D721Med (cell line): ENCODE results near the gene PTPRG.

ENCODE experiments used
- DNase-seq: peaks from one replicate; pipeline ENCODE4 v3.0.0; 2011; ENCODE audit warnings: low spot score; ENCODE audit not compliant: insufficient read length
- FAIRE-seq: peaks from 2 replicates; lab custom pipeline; 2011; peaks lifted over from hg19 to GRCh38; lab: Jason Lieb, UNC
- CTCF ChIP-seq: IDR thresholded peaks from 2 replicates; pipeline ENCODE4 v1.5.1; 2012; ENCODE audit warnings: mild to moderate bottlenecking, control low read depth; ENCODE audit not compliant: insufficient read depth; ENCODE audit errors: missing control alignments

The PTPRG gene

GRCh38 chr3:62134061-62134496 lies 572.7 kb downstream of the PTPRG start:
- TF ChIP-seq CTCF: no peak
- FAIRE-seq (no peak), DNase-seq (no peak)

GRCh38 chr3:62135741-62136140 lies 574.4 kb downstream of the PTPRG start:
- no peak for DNase-seq
- no peak for TF ChIP-seq CTCF
- FAIRE-seq: no peak

DNA sequence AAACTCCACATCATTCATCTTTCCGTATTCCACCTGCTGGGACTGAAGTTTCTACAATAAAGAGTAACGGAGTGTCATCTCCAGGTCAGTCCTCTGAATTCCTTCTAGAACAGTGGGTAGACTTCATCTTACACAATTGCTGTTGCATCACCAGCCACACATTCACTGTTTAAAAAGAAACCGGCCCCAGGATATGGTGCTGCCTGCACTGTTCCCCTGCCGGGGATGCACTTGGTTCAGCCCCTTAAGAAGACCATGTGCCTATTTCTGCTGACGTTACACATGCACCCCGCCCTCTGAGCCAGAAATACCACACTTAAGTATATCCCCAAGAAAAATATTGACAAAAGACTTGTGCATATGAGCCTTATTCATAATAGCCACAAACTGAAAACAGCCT lies 578.6 kb downstream of the PTPRG start:
- no peak for FAIRE-seq
- no peak for DNase-seq
- TF ChIP-seq CTCF: no peak

- no peak for TF ChIP-seq CTCF
- no peak for FAIRE-seq
- DNase-seq: no peak
These were observed 581.1 kb downstream of the PTPRG start for GRCh38 chr3:62142331-62143085.

DNA sequence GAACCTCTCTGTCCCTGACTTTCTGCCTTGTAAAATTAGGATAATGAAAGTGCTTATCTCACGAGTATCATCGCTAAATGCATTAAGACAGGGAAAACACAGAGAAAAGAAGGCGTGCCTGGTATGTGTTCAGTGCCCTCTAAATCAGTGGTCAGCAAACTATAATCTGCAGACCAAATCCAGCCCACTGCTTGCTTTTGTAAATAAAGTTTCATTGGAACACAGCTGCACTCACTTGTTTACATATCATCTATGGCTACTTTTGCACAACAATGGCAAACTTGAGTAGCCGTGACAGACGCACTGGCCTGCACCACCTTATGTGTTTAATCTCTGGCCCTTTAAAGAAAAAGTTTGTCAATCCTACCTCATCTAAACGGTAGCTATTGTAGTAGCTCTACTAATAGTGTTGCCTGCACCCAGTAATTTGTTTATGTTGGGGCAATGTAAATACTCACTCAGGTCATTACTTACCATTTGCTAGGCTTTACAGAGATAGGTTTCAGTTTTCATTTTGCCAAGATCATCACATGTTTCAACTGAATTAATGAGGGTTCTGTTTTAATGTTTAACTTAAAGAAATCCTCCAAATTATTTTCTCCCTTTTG lies 582.6 kb downstream of the PTPRG start:
- FAIRE-seq (no peak), DNase-seq (no peak)
- no peak for TF ChIP-seq CTCF

GRCh38 chr3:62144482-62144881 lies 583.1 kb downstream of the PTPRG start:
- FAIRE-seq (no peak), DNase-seq (no peak)
- no peak for TF ChIP-seq CTCF
